Measurements from ENCODE around the gene ADCYAP1R1. TPM values are rescaled to one million over a fixed set of nuclear protein-coding genes. Genes with fewer than 3 reads are reported as not detected.

The ADCYAP1R1 gene
- total and polyA plus RNA-seq, 2 of the 8 experiments (the other 6 are each of a cell fraction or from before 2014, with no cell fraction given): 14.4 to 14.6 TPM

GRCh38 chr7:31078363-31078990 lies 26.4 kb downstream of the ADCYAP1R1 start:
- H2BK15ac ChIP-seq (ENCODE audit: low read length): no peak overlapping the region
- no peaks in the 10 kb centered on the region for H3K9me3 ChIP-seq (ENCODE audit: insufficient read depth in 2 of 2, low read depth in 1 of 2, low read length in 1 of 2)
- no peak overlapping the region for H3K9ac ChIP-seq (replicated peaks in 1 of 4; ENCODE audit: extremely low read depth in 1 of 4, low read depth in 3 of 4, low read length in 3 of 4)
- H3K79me1 ChIP-seq (ENCODE audit: low read depth, low read length): peaks cover 6% of the 10 kb centered on the region
- no peak overlapping the region for H3K18ac ChIP-seq (ENCODE audit: extremely low read depth, low read length)
- H2BK120ac ChIP-seq (replicated peaks; ENCODE audit: low read depth, low read length): no peak overlapping the region
- POLR2A ChIA-PET (ENCODE audit: partially characterized antibody): interaction anchor here (0.8 kb wide), 1 partner anchor 13 kb away, joined by 3 read pairs; no protein-coding TSS in a partner anchor
- H4K5ac ChIP-seq (ENCODE audit: insufficient read length, low read depth, low read length): no peak overlapping the region
- no peaks in the 10 kb centered on the region for H3K27me3 ChIP-seq (replicated peaks in 1 of 4; ENCODE audit: control insufficient read depth in 3 of 4, extremely low read depth in 1 of 4, insufficient read depth in 3 of 4, low read length in 3 of 4)
- H3K23ac ChIP-seq (ENCODE audit: insufficient read length): no peak overlapping the region
- no peak overlapping the region for H3K56ac ChIP-seq (replicated peaks; ENCODE audit: insufficient read length, low read depth, low read length)
- no peaks in the 10 kb centered on the region; a peak in 1 of 7 replicates for H3K4me1 ChIP-seq (replicated peaks in 1 of 4; ENCODE audit: control insufficient read depth in 3 of 4, insufficient read depth in 4 of 4, low read length in 3 of 4)
- no peak overlapping the region for H2AFZ ChIP-seq (ENCODE audit: low read length)
- H3K36me3 ChIP-seq (ENCODE audit: control insufficient read depth in 2 of 4, insufficient read depth in 4 of 4, low read length in 3 of 4): no peaks in the 10 kb centered on the region; a peak in 1 of 8 replicates
- H4K20me1 ChIP-seq (replicated peaks in 1 of 2; ENCODE audit: control insufficient read depth in 1 of 2, insufficient read depth in 2 of 2, low read length in 2 of 2): peaks cover 0 to 10% of the 10 kb centered on the region in 2 experiments
- H3K4me2 ChIP-seq (ENCODE audit: insufficient read depth in 1 of 2, low read depth in 2 of 2, low read length in 2 of 2): no peak overlapping the region
- H2BK20ac ChIP-seq (ENCODE audit: low read length): no peak overlapping the region
- CTCF ChIA-PET (ENCODE audit: partially characterized antibody): interaction anchor here (0.6 to 2.1 kb wide), 8 partner anchors 13 to 94 kb away, joined by 3 to 6 read pairs (median 4); no protein-coding TSS in a partner anchor
- peaks cover 7% of the 10 kb centered on the region; the same call in 1 of the 2 replicates for H3K23me2 ChIP-seq (ENCODE audit: low read depth, low read length)
- H2BK5ac ChIP-seq (ENCODE audit: low read depth, low read length): peak overlapping the region; percentile 60; the same call in 1 of the 2 replicates
- no peak for FAIRE-seq
- no peaks in the 10 kb centered on the region for H3K79me2 ChIP-seq (ENCODE audit: control insufficient read depth in 1 of 2, insufficient read depth in 2 of 2, low read length in 2 of 2)
- DNase-seq (ENCODE audit: low read depth in 1 of 2, low spot score in 2 of 2): no peak
- 92% methylated on average over 24 of the region's 24 CpGs; no CpG with 5 or more reads in 1 of the 2 experiments for WGBS, 2 experiments (ENCODE audit: extremely low coverage in 1 of 2, insufficient coverage in 1 of 2, insufficient read length in 1 of 2, insufficient replicate concordance in 2 of 2, low coverage in 1 of 2, low lambda C conversion rate in 2 of 2, missing lambda C conversion rate in 1 of 2)
- H3K4me3 ChIP-seq (ENCODE audit: extremely low read depth in 1 of 4, insufficient read depth in 2 of 4, low read depth in 3 of 4, low read length in 4 of 4): no peak overlapping the region
- no peak overlapping the region for H4K8ac ChIP-seq (ENCODE audit: extremely low read depth, insufficient read depth, low read length)
- H2BK12ac ChIP-seq (ENCODE audit: low read depth, low read length): no peak overlapping the region
- no peak overlapping the region for H4K91ac ChIP-seq (replicated peaks; ENCODE audit: insufficient read length, low read length)
- H3K14ac ChIP-seq (ENCODE audit: insufficient read length): no peak overlapping the region
- H3K4ac ChIP-seq (replicated peaks; ENCODE audit: insufficient read length, low read depth, low read length): no peak overlapping the region
- no peak overlapping the region for H3K27ac ChIP-seq (ENCODE audit: low read depth, low read length)
- no peak overlapping the region for H2AK5ac ChIP-seq (ENCODE audit: low read depth, low read length)
- TF ChIP-seq RFX5 (IDR thresholded peaks at IDR 0.05; ENCODE audit: borderline replicate concordance, low read depth, low read length) (no peak), SIX5 (IDR thresholded peaks at IDR 0.05; ENCODE audit: low read depth, low read length) (no peak), POU5F1 (IDR thresholded peaks at IDR 0.05; ENCODE audit: low read depth, low read length) (no peak), SP4 (IDR thresholded peaks at IDR 0.05; ENCODE audit: low read length) (no peak), CREB1 (IDR thresholded peaks at IDR 0.05) (no peak), SUZ12 (IDR thresholded peaks at IDR 0.05; ENCODE audit: low read length) (no peak), RBBP5 (IDR thresholded peaks at IDR 0.05; ENCODE audit: borderline replicate concordance, low read depth, low read length) (no peak), MAX (IDR thresholded peaks at IDR 0.05) (no peak), CBX8 (IDR thresholded peaks at IDR 0.05; ENCODE audit: borderline replicate concordance, low read depth, low read length) (no peak), SP1 (IDR thresholded peaks at IDR 0.05; ENCODE audit: low read depth, low read length) (no peak), CBX5 (IDR thresholded peaks at IDR 0.05; ENCODE audit: low read depth, low read length) (no peak), HDAC6 (IDR thresholded peaks at IDR 0.05; ENCODE audit: low read depth, low read length) (no peak), ATF3 (IDR thresholded peaks at IDR 0.05; ENCODE audit: insufficient read depth, low read depth, low read length) (no peak)
